Measurements from ENCODE around the gene RHBDL3.
"Not testable (repeated sequence)": the region's sequence is repeated elsewhere in the genome, so short reads cannot be mapped to it uniquely, and the experiment has no call there.

The RHBDL3 gene

GRCh38 chr17:32317353-32317752 is 51.7 kb downstream of the RHBDL3 start:
- Histone ChIP-seq H3K36me3 (ENCODE audit: control insufficient read depth, insufficient read depth, low read length) (no peaks in the 10 kb centered on the region), H3K4me1 (ENCODE audit: control insufficient read depth, insufficient read depth, low read length) (no peaks in the 10 kb centered on the region), H3K9me3 (ENCODE audit: control insufficient read depth, insufficient read depth, low read length) (no peaks in the 10 kb centered on the region), H3K9ac (ENCODE audit: low read depth, low read length) (no peak overlapping the region), H3K4me3 (ENCODE audit: low read depth, low read length) (no peak overlapping the region), H3K27me3 (ENCODE audit: control insufficient read depth, insufficient read depth, low read length) (no peaks in the 10 kb centered on the region)

- Histone ChIP-seq H3K9ac (ENCODE audit: low read depth, low read length) (no peak overlapping the region), H3K27me3 (ENCODE audit: control insufficient read depth, insufficient read depth, low read length) (no peaks in the 10 kb centered on the region), H3K4me1 (ENCODE audit: control insufficient read depth, insufficient read depth, low read length) (no peaks in the 10 kb centered on the region), H3K36me3 (ENCODE audit: control insufficient read depth, insufficient read depth, low read length) (peaks cover 2% of the 10 kb centered on the region), H3K4me3 (ENCODE audit: low read depth, low read length) (no peak overlapping the region), H3K9me3 (ENCODE audit: control insufficient read depth, insufficient read depth, low read length) (no peaks in the 10 kb centered on the region)
Measured at GRCh38 chr17:32318071-32318470, 52.4 kb downstream of the RHBDL3 start.

GRCh38 chr17:32319548-32319905 is 53.9 kb downstream of the RHBDL3 start:
- Histone ChIP-seq H3K27me3 (ENCODE audit: control insufficient read depth, insufficient read depth, low read length) (no peaks in the 10 kb centered on the region), H3K9me3 (ENCODE audit: control insufficient read depth, insufficient read depth, low read length) (no peaks in the 10 kb centered on the region), H3K36me3 (ENCODE audit: control insufficient read depth, insufficient read depth, low read length) (peaks cover 2% of the 10 kb centered on the region), H3K4me1 (ENCODE audit: control insufficient read depth, insufficient read depth, low read length) (peaks cover 10% of the 10 kb centered on the region), H3K4me3 (ENCODE audit: low read depth, low read length) (no peak overlapping the region), H3K9ac (ENCODE audit: low read depth, low read length) (no peak overlapping the region)

GRCh38 chr17:32320080-32320479 is 54.4 kb downstream of the RHBDL3 start:
- H3K4me3 ChIP-seq (ENCODE audit: low read depth, low read length); H3K36me3 ChIP-seq (ENCODE audit: control insufficient read depth, insufficient read depth, low read length); H3K9ac ChIP-seq (ENCODE audit: low read depth, low read length); H3K9me3 ChIP-seq (ENCODE audit: control insufficient read depth, insufficient read depth, low read length); H3K4me1 ChIP-seq (ENCODE audit: control insufficient read depth, insufficient read depth, low read length); H3K27me3 ChIP-seq (ENCODE audit: control insufficient read depth, insufficient read depth, low read length): not testable (repeated sequence)

GRCh38 chr17:32320847-32321246 is 55.2 kb downstream of the RHBDL3 start:
- peaks cover 10% of the 10 kb centered on the region for H3K4me1 ChIP-seq (ENCODE audit: control insufficient read depth, insufficient read depth, low read length)
- H3K4me3 ChIP-seq (ENCODE audit: low read depth, low read length): no peak overlapping the region
- H3K9me3 ChIP-seq (ENCODE audit: control insufficient read depth, insufficient read depth, low read length): no peaks in the 10 kb centered on the region
- peaks cover 2% of the 10 kb centered on the region for H3K36me3 ChIP-seq (ENCODE audit: control insufficient read depth, insufficient read depth, low read length)
- H3K27me3 ChIP-seq (ENCODE audit: control insufficient read depth, insufficient read depth, low read length): no peaks in the 10 kb centered on the region
- H3K9ac ChIP-seq (ENCODE audit: low read depth, low read length): no peak overlapping the region

- Histone ChIP-seq H3K4me1 (ENCODE audit: control insufficient read depth, insufficient read depth, low read length) (peaks cover 10% of the 10 kb centered on the region), H3K36me3 (ENCODE audit: control insufficient read depth, insufficient read depth, low read length) (peaks cover 2% of the 10 kb centered on the region), H3K9me3 (ENCODE audit: control insufficient read depth, insufficient read depth, low read length) (no peaks in the 10 kb centered on the region), H3K27me3 (ENCODE audit: control insufficient read depth, insufficient read depth, low read length) (no peaks in the 10 kb centered on the region), H3K9ac (ENCODE audit: low read depth, low read length) (no peak overlapping the region), H3K4me3 (ENCODE audit: low read depth, low read length) (no peak overlapping the region)
Measured at GRCh38 chr17:32323046-32323445, 57.4 kb downstream of the RHBDL3 start.

- H3K4me3 ChIP-seq (ENCODE audit: low read depth, low read length): no peak overlapping the region
- H3K9ac ChIP-seq (ENCODE audit: low read depth, low read length): no peak overlapping the region
Measured at GRCh38 chr17:32323811-32324491, 58.3 kb downstream of the RHBDL3 start.

DNA sequence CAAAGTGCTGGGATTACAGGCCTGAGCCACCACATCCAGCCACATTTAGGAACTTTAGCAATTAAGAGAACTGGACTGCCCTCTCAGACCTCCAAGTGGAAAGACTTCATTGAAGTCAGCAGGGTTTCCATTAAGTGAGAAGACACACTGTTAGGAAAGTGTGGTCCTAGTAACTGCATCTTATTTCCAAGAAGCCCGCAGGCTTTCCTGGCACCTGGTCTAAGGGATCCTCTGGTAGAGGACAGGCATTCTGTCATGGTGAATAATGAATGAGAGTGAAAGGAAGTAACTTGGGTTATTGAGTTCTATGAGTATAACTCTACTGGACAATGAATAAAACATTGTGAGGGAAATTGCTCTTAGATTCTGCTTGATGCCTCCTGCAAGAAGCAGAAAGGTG is 62.3 kb downstream of the RHBDL3 start:
- no peak overlapping the region for H3K4me3 ChIP-seq (ENCODE audit: low read depth, low read length)

More at GRCh38 chr17:32323811-32324491, 58.3 kb downstream of the RHBDL3 start:
- Histone ChIP-seq H3K27me3 (ENCODE audit: control insufficient read depth, insufficient read depth, low read length) (no peaks in the 10 kb centered on the region), H3K9me3 (ENCODE audit: control insufficient read depth, insufficient read depth, low read length) (no peaks in the 10 kb centered on the region), H3K4me1 (ENCODE audit: control insufficient read depth, insufficient read depth, low read length) (peaks cover 10% of the 10 kb centered on the region), H3K36me3 (ENCODE audit: control insufficient read depth, insufficient read depth, low read length) (peaks cover 2% of the 10 kb centered on the region)

DNA sequence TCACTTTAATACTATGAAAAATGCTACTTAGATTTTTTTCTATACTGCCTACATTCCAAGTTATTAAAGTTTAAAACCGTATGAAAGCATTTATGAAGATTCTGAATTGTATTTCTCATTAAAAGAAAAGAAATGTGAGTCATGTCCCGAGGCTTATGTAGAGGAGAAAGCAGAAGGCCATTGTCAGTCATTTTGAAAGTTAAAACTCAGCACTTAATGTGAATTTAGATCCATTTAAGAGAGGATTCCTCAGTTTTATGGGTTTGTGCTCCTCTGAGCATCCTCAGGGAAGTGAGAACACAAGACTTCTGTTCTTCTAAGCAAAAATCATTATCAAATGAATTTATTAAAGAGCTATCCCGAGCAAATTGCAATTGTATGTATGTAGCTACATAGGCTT is 64.5 kb downstream of the RHBDL3 start:
- H3K4me1 ChIP-seq (ENCODE audit: control insufficient read depth, insufficient read depth, low read length): no peaks in the 10 kb centered on the region
- H3K27me3 ChIP-seq (ENCODE audit: control insufficient read depth, insufficient read depth, low read length): no peaks in the 10 kb centered on the region
- H3K4me3 ChIP-seq (ENCODE audit: low read depth, low read length): no peak overlapping the region
- H3K9ac ChIP-seq (ENCODE audit: low read depth, low read length): no peak overlapping the region
- no peaks in the 10 kb centered on the region for H3K9me3 ChIP-seq (ENCODE audit: control insufficient read depth, insufficient read depth, low read length)
- peaks cover 5% of the 10 kb centered on the region for H3K36me3 ChIP-seq (ENCODE audit: control insufficient read depth, insufficient read depth, low read length)

More for the DNA sequence above, 62.3 kb downstream of the RHBDL3 start:
- Histone ChIP-seq H3K4me1 (ENCODE audit: control insufficient read depth, insufficient read depth, low read length) (peaks cover 10% of the 10 kb centered on the region), H3K9ac (ENCODE audit: low read depth, low read length) (no peak overlapping the region), H3K9me3 (ENCODE audit: control insufficient read depth, insufficient read depth, low read length) (no peaks in the 10 kb centered on the region), H3K27me3 (ENCODE audit: control insufficient read depth, insufficient read depth, low read length) (no peaks in the 10 kb centered on the region), H3K36me3 (ENCODE audit: control insufficient read depth, insufficient read depth, low read length) (peaks cover under 1% of the 10 kb centered on the region)

- no peaks in the 10 kb centered on the region for H3K4me1 ChIP-seq (ENCODE audit: control insufficient read depth, insufficient read depth, low read length)
- H3K36me3 ChIP-seq (ENCODE audit: control insufficient read depth, insufficient read depth, low read length): peaks cover 5% of the 10 kb centered on the region
- H3K4me3 ChIP-seq (ENCODE audit: low read depth, low read length): no peak overlapping the region
- no peak overlapping the region for H3K9ac ChIP-seq (ENCODE audit: low read depth, low read length)
- no peaks in the 10 kb centered on the region for H3K9me3 ChIP-seq (ENCODE audit: control insufficient read depth, insufficient read depth, low read length)
- no peaks in the 10 kb centered on the region for H3K27me3 ChIP-seq (ENCODE audit: control insufficient read depth, insufficient read depth, low read length)
Measured at GRCh38 chr17:32331243-32332040, 65.8 kb downstream of the RHBDL3 start.

DNA sequence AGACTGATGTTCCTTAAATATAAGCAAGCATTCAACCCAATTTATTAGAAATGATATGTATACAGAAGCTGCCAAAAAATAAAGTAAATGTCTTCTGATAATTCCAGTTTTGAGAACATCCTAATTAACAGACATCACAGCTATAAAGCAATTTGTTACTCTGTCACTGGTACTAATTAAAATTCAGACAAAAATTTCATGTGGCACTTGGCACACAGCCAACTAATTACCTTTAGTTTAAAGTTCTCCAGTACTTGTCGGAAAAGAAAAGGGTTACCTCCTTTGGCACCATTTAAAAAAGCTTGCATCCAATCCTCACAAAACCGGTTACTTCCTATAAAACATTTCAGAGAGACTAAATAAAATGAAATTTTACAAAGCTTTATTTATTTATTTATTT is 67.6 kb downstream of the RHBDL3 start:
- H3K9ac ChIP-seq (ENCODE audit: low read depth, low read length): no peak overlapping the region
- H3K4me3 ChIP-seq (ENCODE audit: low read depth, low read length): no peak overlapping the region
- no peaks in the 10 kb centered on the region for H3K9me3 ChIP-seq (ENCODE audit: control insufficient read depth, insufficient read depth, low read length)
- no peaks in the 10 kb centered on the region for H3K27me3 ChIP-seq (ENCODE audit: control insufficient read depth, insufficient read depth, low read length)
- peaks cover 9% of the 10 kb centered on the region for H3K36me3 ChIP-seq (ENCODE audit: control insufficient read depth, insufficient read depth, low read length)
- no peaks in the 10 kb centered on the region for H3K4me1 ChIP-seq (ENCODE audit: control insufficient read depth, insufficient read depth, low read length)

GRCh38 chr17:32335046-32335445 is 69.4 kb downstream of the RHBDL3 start:
- H3K4me1 ChIP-seq (ENCODE audit: control insufficient read depth, insufficient read depth, low read length): no peaks in the 10 kb centered on the region
- H3K9me3 ChIP-seq (ENCODE audit: control insufficient read depth, insufficient read depth, low read length): no peaks in the 10 kb centered on the region
- H3K4me3 ChIP-seq (ENCODE audit: low read depth, low read length): no peak overlapping the region
- no peak overlapping the region for H3K9ac ChIP-seq (ENCODE audit: low read depth, low read length)
- no peaks in the 10 kb centered on the region for H3K27me3 ChIP-seq (ENCODE audit: control insufficient read depth, insufficient read depth, low read length)
- H3K36me3 ChIP-seq (ENCODE audit: control insufficient read depth, insufficient read depth, low read length): peaks cover 9% of the 10 kb centered on the region
